H9 (cell line): ENCODE data around the gene PWWP2B. TPM values are rescaled to one million over a fixed set of nuclear protein-coding genes. Genes with fewer than 3 reads are reported as not detected.

Experiments used
- DNase-seq: peaks from one replicate; pipeline ENCODE4 v3.0.0-alpha.2; 2017
- H2AFZ ChIP-seq: one replicate; pipeline ENCODE4 v1.6.1; 2013; ENCODE audit warnings: mild to moderate bottlenecking, low read length, control low read depth, moderate library complexity
- H2AK5ac ChIP-seq: 2 replicates; pipeline ENCODE4 v1.6.1; 2013; ENCODE audit warnings: low read length, control low read depth, mixed read lengths; ENCODE audit not compliant: insufficient read length
- H2BK120ac ChIP-seq: one replicate; pipeline ENCODE4 v1.6.1; 2013; ENCODE audit warnings: low read depth, mild to moderate bottlenecking, low read length, control low read depth, inconsistent platforms; ENCODE audit not compliant: poor library complexity, severe bottlenecking
- H2BK12ac ChIP-seq: 2 replicates; pipeline ENCODE4 v1.6.1; 2013; ENCODE audit warnings: low read length, control low read depth, mixed read lengths, low read depth; ENCODE audit not compliant: insufficient read length
- H2BK15ac ChIP-seq: 2 replicates; pipeline ENCODE4 v1.6.1; 2013; ENCODE audit warnings: low read depth, low read length, control low read depth
- H2BK20ac ChIP-seq: one replicate; pipeline ENCODE4 v1.6.1; 2013; ENCODE audit warnings: low read depth, mild to moderate bottlenecking, low read length, control low read depth, inconsistent platforms; ENCODE audit not compliant: poor library complexity, severe bottlenecking
- H2BK5ac ChIP-seq: 2 replicates; pipeline ENCODE4 v1.6.1; 2013; ENCODE audit warnings: low read length, control low read depth, mixed read lengths; ENCODE audit not compliant: insufficient read length
- H3K14ac ChIP-seq: 2 replicates; pipeline ENCODE4 v1.6.1; 2013; ENCODE audit warnings: low read length, control low read depth; ENCODE audit not compliant: insufficient read depth
- H3K18ac ChIP-seq: 2 replicates; pipeline ENCODE4 v1.6.1; 2013; ENCODE audit warnings: low read depth, mild to moderate bottlenecking, mixed read lengths, low read length, control low read depth; ENCODE audit not compliant: insufficient read length
- H3K23ac ChIP-seq: 2 replicates; pipeline ENCODE4 v1.6.1; 2013; ENCODE audit warnings: low read length, control low read depth, mixed read lengths, low read depth; ENCODE audit not compliant: insufficient read length
- H3K23me2 ChIP-seq: 2 replicates; pipeline ENCODE4 v1.6.1; 2013; ENCODE audit warnings: low read depth, mild to moderate bottlenecking, mixed read lengths, low read length, control low read depth; ENCODE audit not compliant: insufficient read length, poor library complexity, severe bottlenecking
- H3K27ac ChIP-seq: 2 replicates; pipeline ENCODE4 v1.5.1; 2013; ENCODE audit warnings: low read length, control low read depth, mixed read lengths, low read depth; ENCODE audit not compliant: insufficient read length
- H3K27me3 ChIP-seq: 2 replicates; pipeline ENCODE4 v1.6.1; 2013; ENCODE audit warnings: low read length, control low read depth, inconsistent platforms; ENCODE audit not compliant: insufficient read depth
- H3K4ac ChIP-seq: 2 replicates; pipeline ENCODE4 v1.6.1; 2013; ENCODE audit warnings: low read depth, mild to moderate bottlenecking, control low read depth, inconsistent platforms, low read length, moderate library complexity
- H3K4me1 ChIP-seq: 2 replicates; pipeline ENCODE4 v1.6.1; 2013; ENCODE audit warnings: low read length, control low read depth, inconsistent platforms; ENCODE audit not compliant: insufficient read depth
- H3K4me2 ChIP-seq: 2 replicates; pipeline ENCODE4 v1.6.1; 2013; ENCODE audit warnings: low read length, control low read depth, mixed read lengths; ENCODE audit not compliant: insufficient read length, insufficient read depth
- H3K56ac ChIP-seq: 2 replicates; pipeline ENCODE4 v1.6.1; 2013; ENCODE audit warnings: low read depth, mild to moderate bottlenecking, mixed read lengths, low read length, control low read depth; ENCODE audit not compliant: insufficient read length
- H3K79me1 ChIP-seq: 2 replicates; pipeline ENCODE4 v1.6.1; 2013; ENCODE audit warnings: low read depth, mild to moderate bottlenecking, moderate library complexity, low read length, control low read depth, inconsistent platforms; ENCODE audit not compliant: insufficient read depth, poor library complexity, severe bottlenecking
- H3K79me2 ChIP-seq: 2 replicates; pipeline ENCODE4 v1.6.1; 2013; ENCODE audit warnings: low read length, control low read depth, inconsistent platforms; ENCODE audit not compliant: insufficient read depth
- H3K9ac ChIP-seq: 2 replicates; pipeline ENCODE4 v1.6.1; 2013; ENCODE audit warnings: low read length, control low read depth, mixed read lengths; ENCODE audit not compliant: insufficient read length; ENCODE audit errors: extremely low read depth
- H3K9me3 ChIP-seq: one replicate; pipeline ENCODE4 v1.6.1; 2013; ENCODE audit warnings: low read depth, low read length, inconsistent platforms; ENCODE audit not compliant: control insufficient read depth
- H3T11ph ChIP-seq: one replicate; pipeline ENCODE4 v1.6.1; 2013; ENCODE audit warnings: mild to moderate bottlenecking, low read length, control low read depth, inconsistent platforms
- H4K20me1 ChIP-seq: one replicate; pipeline ENCODE4 v1.6.1; 2013; ENCODE audit not compliant: control insufficient read depth, insufficient read length, insufficient read depth
- H4K5ac ChIP-seq: 2 replicates; pipeline ENCODE4 v1.6.1; 2013; ENCODE audit warnings: low read depth, mild to moderate bottlenecking, mixed read lengths, low read length, control low read depth; ENCODE audit not compliant: insufficient read length
- H4K8ac ChIP-seq: replicated peaks from 2 replicates; pipeline ENCODE4 v1.6.1; 2013; ENCODE audit warnings: low read length, control low read depth, mixed read lengths, low read depth; ENCODE audit not compliant: insufficient read length
- H4K91ac ChIP-seq: 2 replicates; pipeline ENCODE4 v1.6.1; 2013; ENCODE audit warnings: low read depth, mild to moderate bottlenecking, moderate library complexity, mixed read lengths, low read length, control low read depth; ENCODE audit not compliant: insufficient read length
- H3K27ac Mint-ChIP-seq, 3 experiments: 2 replicates in 2 of 3; 3 replicates in 1 of 3; pipeline ENCODE4 v1.8.0; 2020 to 2021; ENCODE audit warnings: mixed read lengths in 3 of 3, mild to moderate bottlenecking in 1 of 3, moderate library complexity in 1 of 3
- H3K27me3 Mint-ChIP-seq: 2 replicates; pipeline ENCODE4 v1.8.0; 2021; ENCODE audit warnings: low read depth, mild to moderate bottlenecking, moderate library complexity, mixed read lengths
- H3K36me3 Mint-ChIP-seq, 3 experiments: 2 replicates in 2 of 3; 3 replicates in 1 of 3; pipeline ENCODE4 v1.8.0; 2020 to 2021; ENCODE audit warnings: low read depth in 3 of 3, mixed read lengths in 3 of 3; ENCODE audit not compliant: insufficient read depth in 1 of 3
- H3K4me1 Mint-ChIP-seq, 2 experiments: 2 replicates each; pipeline ENCODE4 v1.8.0; 2020; ENCODE audit warnings: mixed read lengths in 2 of 2
- H3K4me3 Mint-ChIP-seq, 2 experiments: 2 replicates in 1 of 2; 3 replicates in 1 of 2; pipeline ENCODE4 v1.8.0; 2020 to 2021; ENCODE audit warnings: mild to moderate bottlenecking in 2 of 2, mixed read lengths in 2 of 2, moderate library complexity in 1 of 2
- H3K9me3 Mint-ChIP-seq, 2 experiments: 2 replicates in 1 of 2; 3 replicates in 1 of 2; pipeline ENCODE4 v1.8.0; 2020; ENCODE audit warnings: mild to moderate bottlenecking in 2 of 2, mixed read lengths in 2 of 2, moderate library complexity in 1 of 2
- CTCF ChIP-seq: fragments of 200-600 bp; sonication (generic); conservative IDR thresholded peaks from 3 replicates; pipeline ENCODE4 v1.8.0; 2021; ENCODE audit warnings: antibody characterized with exemption, mild to moderate bottlenecking
- WGBS: extraction: QIAGEN DNeasy Blood & Tissue Kit; methylation state at CpG from one replicate; pipeline ENCODE4 v1.1.7; 2013; ENCODE audit warnings: missing lambda C conversion rate, low lambda C conversion rate, mixed read lengths; ENCODE audit not compliant: insufficient read length; ENCODE audit errors: extremely low coverage; 5-methylcytosine and 5-hydroxymethylcytosine counted together
- total RNA-seq: library from RNA; stranded (reverse); gene quantifications from 2 replicates; pipeline ENCODE4 v1.2.1, GENCODE V29; 2021

PWWP2B gene
- total RNA-seq, 1 experiment from 2014 or later = 10.0 TPM

GRCh38 chr10:132368881-132369635 lies 27.9 kb upstream of the PWWP2B start:
- Histone ChIP-seq H3K4ac (no peak overlapping the region), H2BK15ac (no peak overlapping the region), H3K23ac (no peak overlapping the region), H2BK12ac (no peak overlapping the region), H3K79me1 (no peaks in the 10 kb centered on the region), H3T11ph (no peak overlapping the region), H3K27ac (no peak overlapping the region), H3K18ac (no peak overlapping the region), H3K4me2 (no peak overlapping the region), H2BK5ac (no peak overlapping the region), H3K4me1 (peaks cover 4% of the 10 kb centered on the region; the same call in 1 of the 2 replicates), H2BK120ac (no peak overlapping the region), H2AFZ (no peak overlapping the region), H3K23me2 (no peaks in the 10 kb centered on the region), H3K27me3 (no peaks in the 10 kb centered on the region), H4K91ac (no peak overlapping the region), H3K56ac (no peak overlapping the region), H3K9me3 (no peaks in the 10 kb centered on the region), H4K20me1 (no peaks in the 10 kb centered on the region), H3K79me2 (no peaks in the 10 kb centered on the region), H2BK20ac (no peak overlapping the region), H3K9ac (no peak overlapping the region), H4K5ac (no peak overlapping the region), H2AK5ac (no peak overlapping the region), H4K8ac (no peak overlapping the region), H3K14ac (no peak overlapping the region)
- Mint-ChIP-seq H3K4me1 (peaks cover 26 to 39% of the 10 kb centered on the region in 2 experiments), H3K36me3 (no peaks in the 10 kb centered on the region; a peak in 1 of 7 replicates), H3K27ac (no peak overlapping the region), H3K27me3 (peaks cover 3% of the 10 kb centered on the region), H3K4me3 (peak overlapping the region in 1 of 2 experiments; percentile 35; a peak in 2 of 5 replicates), H3K9me3 (peaks cover 3 to 4% of the 10 kb centered on the region in 2 experiments; a peak in 3 of 5 replicates)
- no CpG with 5 or more reads among the region's 9 CpGs for WGBS
- TF ChIP-seq CTCF = no peak
- DNase-seq = no peak
